T-helper 17 cell (primary cell): Measurements from ENCODE around the gene TRAF3. TPM values are rescaled to one million over a fixed set of nuclear protein-coding genes. Genes with fewer than 3 reads are reported as not detected.
A peak's percentile ranks its signal among the peaks of the same experiment; 100 is the strongest.

Experiments
- ATAC-seq: fragments of 150-1000 bp; cut with Tn5 transposase; 2 replicates; pipeline ENCODE4 v1.10.0; 2021; ENCODE audit warnings: mild to moderate bottlenecking, moderate library complexity
- DNase-seq, 3 donors: peaks; one replicate each; pipeline versions ENCODE4 v3.0.0 to v3.0.0-alpha.2; 2020 to 2021
- H3K9me3 ChIP-seq: one replicate; pipeline ENCODE4 v1.7.0; 2013; ENCODE audit warnings: low read length, mild to moderate bottlenecking; ENCODE audit not compliant: control insufficient read depth, poor library complexity, severe bottlenecking
- H3K27ac Mint-ChIP-seq: one replicate; pipeline ENCODE4 v1.8.0; 2022; ENCODE audit warnings: mild to moderate bottlenecking, moderate library complexity, mixed read lengths
- H3K27me3 Mint-ChIP-seq: one replicate; pipeline ENCODE4 v1.8.0; 2022; ENCODE audit warnings: mixed read lengths
- H3K36me3 Mint-ChIP-seq: one replicate; pipeline ENCODE4 v1.8.0; 2022; ENCODE audit warnings: low read depth, mixed read lengths
- H3K4me1 Mint-ChIP-seq: one replicate; pipeline ENCODE4 v1.8.0; 2022; ENCODE audit warnings: mild to moderate bottlenecking, mixed read lengths
- H3K4me3 Mint-ChIP-seq: one replicate; pipeline ENCODE4 v1.8.0; 2022; ENCODE audit warnings: mild to moderate bottlenecking, moderate library complexity, mixed read lengths
- total RNA-seq, 4 donors: library from RNA in 2 of 4; stranded (reverse) in 2 of 4; gene quantifications; one replicate each; pipeline ENCODE4 v1.2.3 and lab custom pipeline; 2022 to 2026

The TRAF3 gene, protein sequence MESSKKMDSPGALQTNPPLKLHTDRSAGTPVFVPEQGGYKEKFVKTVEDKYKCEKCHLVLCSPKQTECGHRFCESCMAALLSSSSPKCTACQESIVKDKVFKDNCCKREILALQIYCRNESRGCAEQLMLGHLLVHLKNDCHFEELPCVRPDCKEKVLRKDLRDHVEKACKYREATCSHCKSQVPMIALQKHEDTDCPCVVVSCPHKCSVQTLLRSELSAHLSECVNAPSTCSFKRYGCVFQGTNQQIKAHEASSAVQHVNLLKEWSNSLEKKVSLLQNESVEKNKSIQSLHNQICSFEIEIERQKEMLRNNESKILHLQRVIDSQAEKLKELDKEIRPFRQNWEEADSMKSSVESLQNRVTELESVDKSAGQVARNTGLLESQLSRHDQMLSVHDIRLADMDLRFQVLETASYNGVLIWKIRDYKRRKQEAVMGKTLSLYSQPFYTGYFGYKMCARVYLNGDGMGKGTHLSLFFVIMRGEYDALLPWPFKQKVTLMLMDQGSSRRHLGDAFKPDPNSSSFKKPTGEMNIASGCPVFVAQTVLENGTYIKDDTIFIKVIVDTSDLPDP
- total RNA-seq (10 to 100 TPM; 47.8 to 54.4 TPM), total RNA-seq (lab: John Stamatoyannopoulos, UW) (52.7 to 90.9 reads per million in 2 donors)

GRCh38 chr14:102776761-102777710, at the start of gene TRAF3:
TSS of gene TRAF3 (plus strand) at chr14:102777449. CDS start at chr14:102870202, 92,753 bp downstream.
- peaks cover 35% of the 10 kb centered on the region for H3K4me1 Mint-ChIP-seq
- H3K36me3 Mint-ChIP-seq: peaks cover 4% of the 10 kb centered on the region
- DNase-seq: peak; percentile 86 to 92 (median 90)

DNA sequence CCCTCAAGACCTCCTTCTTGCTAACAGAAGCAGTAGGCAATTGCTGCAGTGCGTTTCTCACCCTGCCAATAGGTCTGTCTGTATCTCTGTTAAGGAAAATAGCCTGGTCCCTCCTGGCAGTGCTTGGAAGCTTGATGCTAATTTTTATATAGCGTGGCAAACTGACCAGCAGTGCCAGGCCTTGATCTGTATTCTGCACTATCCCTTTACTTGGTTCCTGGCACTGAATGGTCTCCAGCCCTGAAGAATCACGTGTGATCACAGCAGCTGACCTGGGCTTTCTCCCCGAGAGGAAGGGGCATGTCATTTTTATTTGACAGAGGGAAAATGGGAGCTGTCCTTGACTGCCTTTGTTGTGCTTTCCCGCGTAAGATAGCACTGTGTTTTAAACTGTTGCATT, 48.7 kb upstream of the TRAF3 start:
- Mint-ChIP-seq H3K4me3 (no peak overlapping the region), H3K4me1 (no peaks in the 10 kb centered on the region), H3K27me3 (no peaks in the 10 kb centered on the region), H3K36me3 (peaks cover 16% of the 10 kb centered on the region), H3K27ac (no peak overlapping the region)
- H3K9me3 ChIP-seq: no peaks in the 10 kb centered on the region
- DNase-seq (no peak), ATAC-seq (no peak)

More at GRCh38 chr14:102776761-102777710, at the start of gene TRAF3:
- Mint-ChIP-seq H3K27me3 (no peaks in the 10 kb centered on the region), H3K27ac (peak within 1 kb of the TSS; percentile 93), H3K4me3 (peak within 1 kb of the TSS; percentile 96)
- peak; percentile 78 for ATAC-seq
- H3K9me3 ChIP-seq: no peaks in the 10 kb centered on the region

- ATAC-seq (no peak), DNase-seq (no peak)
- H3K4me1 Mint-ChIP-seq: no peaks in the 10 kb centered on the region
- no peak overlapping the region for H3K4me3 Mint-ChIP-seq
- H3K36me3 Mint-ChIP-seq: peaks cover 13% of the 10 kb centered on the region
- H3K27me3 Mint-ChIP-seq: no peaks in the 10 kb centered on the region
- no peak overlapping the region for H3K27ac Mint-ChIP-seq
- H3K9me3 ChIP-seq: no peaks in the 10 kb centered on the region
Observed at GRCh38 chr14:102729268-102729667, 48.0 kb upstream of the TRAF3 start.

DNA sequence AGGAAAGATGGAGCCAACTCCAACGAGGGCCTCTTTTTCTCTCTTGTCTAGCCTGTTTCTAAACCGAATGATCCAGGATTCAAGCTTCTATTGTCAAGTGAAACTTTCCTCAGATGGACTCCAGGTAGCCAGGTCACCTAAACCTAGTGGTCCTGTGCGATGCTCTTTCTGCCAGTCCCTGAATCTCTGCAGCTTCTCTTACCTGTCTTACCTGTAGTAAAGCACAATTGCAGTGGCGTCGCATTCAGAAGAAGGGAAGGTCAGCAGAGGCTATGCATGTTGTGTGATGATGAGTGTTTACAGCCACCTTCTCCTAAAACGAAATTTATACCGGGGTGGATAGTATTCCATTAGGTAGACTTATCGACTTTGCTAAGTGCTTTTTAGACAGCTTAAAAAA, 47.4 kb upstream of the TRAF3 start:
- H3K27ac Mint-ChIP-seq: no peak overlapping the region
- H3K4me1 Mint-ChIP-seq: no peaks in the 10 kb centered on the region
- H3K36me3 Mint-ChIP-seq: peaks cover 13% of the 10 kb centered on the region
- ATAC-seq (no peak), DNase-seq (no peak)
- H3K9me3 ChIP-seq: no peaks in the 10 kb centered on the region
- no peaks in the 10 kb centered on the region for H3K27me3 Mint-ChIP-seq
- H3K4me3 Mint-ChIP-seq: no peak overlapping the region

- ATAC-seq (no peak), DNase-seq (no peak)
- no peak overlapping the region for H3K4me3 Mint-ChIP-seq
- no peaks in the 10 kb centered on the region for H3K27me3 Mint-ChIP-seq
- peaks cover 11% of the 10 kb centered on the region for H3K36me3 Mint-ChIP-seq
- H3K4me1 Mint-ChIP-seq: peaks cover 4% of the 10 kb centered on the region
- H3K27ac Mint-ChIP-seq: no peak overlapping the region
- H3K9me3 ChIP-seq: no peaks in the 10 kb centered on the region
Observed at GRCh38 chr14:102731101-102731870, 46.0 kb upstream of the TRAF3 start.

- Mint-ChIP-seq H3K4me1 (peaks cover 4% of the 10 kb centered on the region), H3K4me3 (no peak overlapping the region), H3K27ac (no peak overlapping the region), H3K27me3 (no peaks in the 10 kb centered on the region), H3K36me3 (peaks cover 8% of the 10 kb centered on the region)
- no peak for ATAC-seq
- no peak for DNase-seq
- H3K9me3 ChIP-seq: no peaks in the 10 kb centered on the region
Observed at GRCh38 chr14:102731871-102732800, 45.1 kb upstream of the TRAF3 start.

GRCh38 chr14:102732924-102733323, 44.3 kb upstream of the TRAF3 start:
- DNase-seq (no peak), ATAC-seq (no peak)
- no peaks in the 10 kb centered on the region for H3K9me3 ChIP-seq
- Mint-ChIP-seq H3K4me3 (no peak overlapping the region), H3K27ac (peak overlapping the region; percentile 69), H3K36me3 (peaks cover 8% of the 10 kb centered on the region), H3K4me1 (peaks cover 4% of the 10 kb centered on the region), H3K27me3 (no peaks in the 10 kb centered on the region)

- Mint-ChIP-seq H3K36me3 (peaks cover 8% of the 10 kb centered on the region), H3K4me1 (peaks cover 4% of the 10 kb centered on the region), H3K4me3 (no peak overlapping the region), H3K27ac (peak overlapping the region; percentile 69), H3K27me3 (no peaks in the 10 kb centered on the region)
- no peak for DNase-seq
- no peak for ATAC-seq
- no peaks in the 10 kb centered on the region for H3K9me3 ChIP-seq
Observed at GRCh38 chr14:102733326-102733725, 43.9 kb upstream of the TRAF3 start.

DNA sequence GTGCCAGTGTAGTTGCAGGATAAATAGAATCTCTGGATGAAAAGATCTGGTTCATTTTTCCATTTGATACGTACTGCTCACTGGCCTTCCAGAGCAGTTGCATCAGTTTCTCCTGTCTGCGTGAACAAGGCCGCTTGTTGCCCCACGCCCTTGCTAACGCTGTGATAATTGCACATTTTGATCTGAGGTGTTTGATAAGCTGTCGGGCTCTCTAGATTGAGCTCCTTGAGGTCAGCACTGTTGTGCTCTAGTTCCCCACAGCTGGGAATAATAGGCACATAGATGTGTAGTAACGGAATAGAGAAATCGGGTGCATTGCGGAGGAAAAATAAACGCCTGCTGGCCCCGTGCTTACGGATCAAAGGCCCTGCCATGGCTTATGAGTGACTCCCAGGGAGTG, 42.8 kb upstream of the TRAF3 start:
- Mint-ChIP-seq H3K4me3 (no peak overlapping the region), H3K27ac (no peak overlapping the region), H3K36me3 (peaks cover 8% of the 10 kb centered on the region), H3K4me1 (peaks cover 4% of the 10 kb centered on the region), H3K27me3 (no peaks in the 10 kb centered on the region)
- no peaks in the 10 kb centered on the region for H3K9me3 ChIP-seq
- DNase-seq (no peak), ATAC-seq (no peak)

GRCh38 chr14:102736956-102737355, 40.3 kb upstream of the TRAF3 start:
- peaks cover 4% of the 10 kb centered on the region for H3K4me1 Mint-ChIP-seq
- no peak for ATAC-seq
- H3K9me3 ChIP-seq: no peaks in the 10 kb centered on the region
- H3K4me3 Mint-ChIP-seq: no peak overlapping the region
- H3K36me3 Mint-ChIP-seq: peaks cover 6% of the 10 kb centered on the region
- H3K27ac Mint-ChIP-seq: no peak overlapping the region
- H3K27me3 Mint-ChIP-seq: no peaks in the 10 kb centered on the region
- no peak for DNase-seq

GRCh38 chr14:102737402-102738372, 39.6 kb upstream of the TRAF3 start:
- Mint-ChIP-seq H3K27ac (no peak overlapping the region), H3K4me3 (no peak overlapping the region), H3K36me3 (peaks cover 6% of the 10 kb centered on the region), H3K4me1 (peaks cover 4% of the 10 kb centered on the region), H3K27me3 (no peaks in the 10 kb centered on the region)
- DNase-seq (no peak), ATAC-seq (no peak)
- no peaks in the 10 kb centered on the region for H3K9me3 ChIP-seq
